ENCODE data around the gene RPP14.
"Not testable (repeated sequence)": the region's sequence is repeated elsewhere in the genome, so short reads cannot be mapped to it uniquely, and the experiment has no call there.

Gene RPP14

GRCh38 chr3:58333206-58334012 is 27.4 kb downstream of the RPP14 start:
- no peak for DNase-seq

DNA sequence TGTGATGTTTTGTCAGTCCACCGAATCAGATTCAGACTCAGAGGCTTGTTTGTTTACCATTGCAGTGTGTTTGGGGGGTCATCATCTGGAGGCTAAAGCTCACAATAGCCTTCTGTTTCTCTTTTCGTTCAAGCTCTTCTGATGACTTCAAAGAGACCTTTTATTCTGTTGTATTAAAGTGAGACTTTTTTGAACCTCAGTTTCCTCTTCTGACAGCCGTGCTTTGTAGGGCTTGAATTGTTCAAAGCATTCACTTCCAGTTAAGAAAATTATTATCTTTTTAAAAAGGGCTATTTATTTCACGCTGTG is 27.9 kb downstream of the RPP14 start:
- no peak for DNase-seq

DNA sequence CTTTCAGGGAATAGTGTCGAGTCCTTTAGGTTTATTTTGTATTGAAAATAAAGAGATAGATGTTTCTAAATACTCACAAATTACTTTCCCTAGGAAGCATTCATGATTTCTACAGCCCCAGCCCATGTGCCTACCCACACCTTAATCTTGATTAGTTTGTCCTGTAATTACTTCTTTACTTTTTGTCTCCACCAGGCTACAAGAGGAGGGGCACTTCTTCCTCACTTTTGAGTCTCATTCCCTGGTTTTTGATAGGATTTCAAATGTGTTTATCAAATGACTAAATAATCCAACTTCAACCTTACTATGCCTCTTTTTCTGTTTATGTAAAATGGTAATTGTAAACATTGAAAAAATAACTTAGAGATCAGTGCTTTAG is 28.4 kb downstream of the RPP14 start:
- no peak for DNase-seq

DNA sequence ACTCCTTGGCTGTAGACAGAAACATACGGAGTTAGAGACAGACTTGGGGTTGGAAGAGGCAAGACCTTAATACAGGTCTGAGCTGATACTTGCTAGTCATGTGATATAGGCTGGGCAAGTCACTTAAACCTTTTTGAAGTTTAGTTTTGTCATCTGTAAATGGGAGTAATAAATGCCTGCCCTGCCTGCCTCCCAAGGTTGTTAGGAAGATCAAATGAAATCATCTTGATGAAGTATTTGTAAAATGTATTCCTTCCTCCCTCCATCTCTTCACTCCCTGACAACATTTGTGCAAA is 29.6 kb downstream of the RPP14 start:
- no peak for DNase-seq

GRCh38 chr3:58336135-58336882 is 30.3 kb downstream of the RPP14 start:
- DNase-seq, result no peak

GRCh38 chr3:58337190-58337589 is 31.1 kb downstream of the RPP14 start:
- DNase-seq, result no peak

GRCh38 chr3:58339146-58339545 is 33.1 kb downstream of the RPP14 start:
- DNase-seq, result not testable (repeated sequence)

GRCh38 chr3:58340594-58341244 is 34.7 kb downstream of the RPP14 start:
- no peak for DNase-seq

- no peak for DNase-seq
These were observed 35.3 kb downstream of the RPP14 start for GRCh38 chr3:58341376-58341775.

- DNase-seq, result no peak
These were observed 36.6 kb downstream of the RPP14 start for GRCh38 chr3:58342676-58343075.

GRCh38 chr3:58345457-58345856 is 39.4 kb downstream of the RPP14 start:
- no peak for DNase-seq

DNA sequence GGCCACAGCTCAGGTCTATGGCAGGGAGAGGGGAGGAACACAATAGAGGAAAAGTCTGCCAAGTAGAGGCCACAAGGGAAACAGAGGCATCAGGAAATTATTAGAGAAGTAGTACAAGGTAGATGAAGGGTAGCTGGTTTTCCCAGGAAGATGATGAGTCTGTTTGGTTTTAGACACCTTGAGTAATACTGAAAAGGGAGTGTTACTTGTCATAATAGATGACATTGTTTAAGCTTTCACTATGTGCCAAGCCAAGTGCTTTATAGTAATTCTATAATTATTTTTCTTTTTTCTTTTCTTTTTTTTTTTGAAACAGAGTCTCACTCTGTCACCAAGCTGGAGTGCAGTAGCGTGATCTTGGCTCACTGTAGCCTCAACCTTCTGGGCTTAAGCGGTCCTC is 40.3 kb downstream of the RPP14 start:
- DNase-seq, result no peak

DNA sequence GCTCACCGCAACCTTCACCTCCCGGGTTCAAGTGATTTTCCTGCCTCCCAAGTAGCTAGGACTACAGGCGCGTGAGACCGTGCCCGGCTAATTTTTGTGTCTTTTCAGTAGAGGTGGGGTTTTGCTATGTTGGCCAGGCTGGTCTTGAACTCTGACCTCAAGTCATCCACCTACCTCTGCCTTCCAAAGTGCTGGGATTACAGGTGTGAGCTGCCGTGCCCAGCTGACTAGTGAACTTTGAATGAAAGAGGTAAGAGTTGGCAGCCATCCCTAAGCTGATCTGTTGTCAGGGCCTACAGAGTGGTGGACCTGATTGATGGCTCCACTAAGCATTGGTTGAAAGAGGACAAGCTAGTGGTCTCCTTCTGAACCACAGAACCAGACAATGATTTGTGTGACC is 41.9 kb downstream of the RPP14 start:
- no peak for DNase-seq

GRCh38 chr3:58349792-58350626 is 44.0 kb downstream of the RPP14 start:
- no peak for DNase-seq

DNA sequence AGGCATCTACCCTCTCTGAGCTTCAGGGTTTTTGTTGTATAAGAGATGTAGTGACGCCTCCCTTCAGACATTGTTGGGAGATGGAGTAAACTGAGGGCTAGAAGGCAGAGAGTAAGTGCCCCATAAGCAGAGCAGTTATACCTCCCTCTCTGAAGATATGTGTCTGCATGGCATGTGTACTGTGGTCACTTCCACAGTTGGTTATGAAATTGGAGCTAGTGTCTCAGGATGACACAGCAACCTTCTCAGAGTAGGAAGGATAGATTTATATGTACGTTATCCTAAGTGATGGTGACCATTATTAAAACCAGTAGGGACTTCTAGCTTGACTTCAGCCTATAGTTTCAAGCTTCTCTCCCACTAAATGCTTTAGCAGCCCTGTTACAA is 44.6 kb downstream of the RPP14 start:
- no peak for DNase-seq

- DNase-seq, result no peak
These were observed 45.9 kb downstream of the RPP14 start for GRCh38 chr3:58351920-58352319.

DNA sequence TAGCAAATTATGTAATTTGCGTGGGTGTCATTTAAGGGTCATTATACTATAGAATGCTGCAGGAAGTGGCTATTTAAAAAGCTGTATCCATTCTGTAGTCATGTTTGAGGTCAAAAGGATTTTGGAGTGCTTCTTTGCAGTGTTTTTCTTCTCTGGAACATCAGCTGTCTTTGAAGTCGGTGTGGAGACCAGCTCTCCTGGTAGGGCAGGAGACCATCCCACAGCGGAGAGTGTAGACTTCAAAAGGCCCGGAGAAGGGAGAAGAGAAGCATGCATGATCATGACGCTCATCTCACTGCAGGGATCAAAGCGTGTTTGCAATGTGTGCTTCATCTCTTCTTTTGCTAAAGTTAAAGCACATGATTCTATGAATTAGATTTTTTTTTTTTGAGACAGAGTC is 46.6 kb downstream of the RPP14 start:
- DNase-seq, result no peak

- no peak for DNase-seq
These were observed 47.9 kb downstream of the RPP14 start for GRCh38 chr3:58353722-58354553.

DNA sequence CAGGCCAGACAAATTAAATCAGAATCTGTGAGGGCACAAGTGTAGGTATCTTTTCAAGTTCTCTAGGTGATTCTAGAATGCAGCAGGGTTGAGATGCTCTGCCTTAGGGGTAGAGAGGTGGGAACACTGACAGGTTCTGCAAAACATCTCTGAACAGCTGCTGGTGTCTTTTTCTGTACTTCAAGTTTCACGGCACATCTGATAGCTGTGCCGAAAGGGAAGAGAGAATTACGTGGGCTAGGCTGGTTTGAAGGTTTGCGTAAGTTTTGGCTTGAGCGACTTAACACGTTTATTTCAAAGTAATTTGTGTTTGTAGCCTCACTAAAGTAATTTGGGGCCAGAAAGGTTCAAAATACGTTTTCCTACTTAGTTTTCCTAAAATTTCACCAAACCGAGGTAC is 49.1 kb downstream of the RPP14 start:
- DNase-seq, result no peak

DNA sequence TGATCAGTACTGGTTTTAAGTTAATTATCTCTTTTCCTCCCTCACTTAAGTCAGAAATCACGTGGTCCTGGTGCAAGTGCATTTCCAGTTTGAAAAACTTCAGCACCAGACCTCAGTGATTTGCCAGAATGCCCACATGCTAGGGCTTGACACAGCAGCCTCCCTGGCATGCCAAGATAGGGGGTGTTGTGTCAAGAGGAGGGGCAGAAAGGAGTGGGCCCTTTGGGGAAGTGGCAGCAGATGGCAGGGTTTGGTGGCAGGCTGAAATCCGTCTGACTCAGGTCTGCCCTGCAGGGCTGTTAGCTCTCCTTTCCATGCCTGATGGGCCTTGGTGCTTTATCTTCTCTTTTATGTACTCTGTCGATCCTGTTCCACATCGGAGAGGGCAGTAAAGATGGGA is 50.0 kb downstream of the RPP14 start:
- no peak for DNase-seq

GRCh38 chr3:58357402-58357801 is 51.4 kb downstream of the RPP14 start:
- no peak for DNase-seq

- no peak for DNase-seq
These were observed 52.0 kb downstream of the RPP14 start for GRCh38 chr3:58358092-58358491.

- DNase-seq, result no peak
These were observed 52.8 kb downstream of the RPP14 start for GRCh38 chr3:58358808-58359207.

Data from activated CD4-positive, alpha-beta T cell treated with anti-CD3 and anti-CD28 coated beads for 1 hour (primary cell).